Neuronal stem cell (in vitro differentiated cells): ENCODE measurements around the gene COA8.

ENCODE experiments used
- DNase-seq: peaks from one replicate; pipeline ENCODE4 v3.0.0-alpha.2; 2013; ENCODE audit warnings: low spot score
- H2AFZ ChIP-seq: one replicate; pipeline ENCODE4 v1.6.1; 2013; ENCODE audit warnings: mild to moderate bottlenecking, low read length, inconsistent platforms
- H2AK5ac ChIP-seq: 2 replicates; pipeline ENCODE4 v1.6.1; 2013; ENCODE audit warnings: low read depth, mild to moderate bottlenecking, inconsistent platforms, low read length, moderate library complexity, mixed read lengths
- H2BK120ac ChIP-seq: 2 replicates; pipeline ENCODE4 v1.6.1; 2013; ENCODE audit warnings: low read depth, mild to moderate bottlenecking, inconsistent platforms, low read length, moderate library complexity, mixed read lengths
- H2BK12ac ChIP-seq: one replicate; pipeline ENCODE4 v1.6.1; 2013; ENCODE audit warnings: low read length, inconsistent platforms
- H2BK15ac ChIP-seq: 2 replicates; pipeline ENCODE4 v1.6.1; 2013; ENCODE audit warnings: mild to moderate bottlenecking, low read length, inconsistent platforms, mixed read lengths
- H2BK5ac ChIP-seq: one replicate; pipeline ENCODE4 v1.6.1; 2013; ENCODE audit warnings: inconsistent platforms, mild to moderate bottlenecking, low read length, moderate library complexity
- H3K14ac ChIP-seq: one replicate; pipeline ENCODE4 v1.6.1; 2013; ENCODE audit warnings: low read length, inconsistent platforms
- H3K18ac ChIP-seq: 2 replicates; pipeline ENCODE4 v1.6.1; 2013; ENCODE audit warnings: low read length, inconsistent platforms
- H3K23ac ChIP-seq: 2 replicates; pipeline ENCODE4 v1.6.1; 2013; ENCODE audit warnings: low read depth, mild to moderate bottlenecking, mixed read lengths, low read length, inconsistent platforms; ENCODE audit not compliant: poor library complexity
- H3K27ac ChIP-seq: replicated peaks from 3 replicates; pipeline ENCODE4 v1.5.1; 2013; ENCODE audit warnings: low read length, inconsistent platforms
- H3K27me3 ChIP-seq, 3 experiments: 2 replicates each; pipeline ENCODE4 v1.6.1; 2013; ENCODE audit warnings: low read length in 3 of 3, mild to moderate bottlenecking in 2 of 3, inconsistent platforms in 1 of 3, low read depth in 1 of 3, mixed read lengths in 1 of 3, moderate library complexity in 1 of 3; ENCODE audit not compliant: control insufficient read depth in 3 of 3, insufficient read depth in 3 of 3
- H3K36me3 ChIP-seq, 2 donors: replicated peaks in 1 of 2; 2 replicates each; pipeline ENCODE4 v1.6.1; 2013; ENCODE audit warnings: low read length in 2 of 2; ENCODE audit not compliant: control insufficient read depth in 2 of 2, insufficient read depth in 2 of 2
- H3K4ac ChIP-seq: 2 replicates; pipeline ENCODE4 v1.6.1; 2013; ENCODE audit warnings: inconsistent platforms, mild to moderate bottlenecking, low read length, moderate library complexity
- H3K4me1 ChIP-seq, 2 donors: 1 replicate in 1 of 2; 2 replicates in 1 of 2; pipeline ENCODE4 v1.6.1; 2013; ENCODE audit warnings: low read length in 2 of 2, low read depth in 1 of 2; ENCODE audit not compliant: control insufficient read depth in 2 of 2, insufficient read depth in 1 of 2
- H3K4me2 ChIP-seq: one replicate; pipeline ENCODE4 v1.6.1; 2013; ENCODE audit warnings: mild to moderate bottlenecking, low read length, inconsistent platforms; ENCODE audit not compliant: insufficient read depth, poor library complexity, severe bottlenecking
- H3K4me3 ChIP-seq, 2 donors: 2 replicates each; pipeline ENCODE4 v1.5.1; 2013; ENCODE audit warnings: low read length in 2 of 2, mild to moderate bottlenecking in 2 of 2, inconsistent platforms in 1 of 2, moderate library complexity in 1 of 2
- H3K79me1 ChIP-seq: one replicate; pipeline ENCODE4 v1.6.1; 2013; ENCODE audit warnings: low read depth, mild to moderate bottlenecking, inconsistent platforms, low read length, moderate library complexity
- H3K9ac ChIP-seq: one replicate; pipeline ENCODE4 v1.6.1; 2013; ENCODE audit warnings: mild to moderate bottlenecking, low read depth, low read length, inconsistent platforms; ENCODE audit not compliant: poor library complexity
- H3K9me3 ChIP-seq, 2 donors: replicated peaks in 1 of 2; 2 replicates each; pipeline versions ENCODE3 to v1.6.1; 2013; ENCODE audit warnings: low read length in 2 of 2, mild to moderate bottlenecking in 2 of 2, inconsistent platforms in 1 of 2, low read depth in 1 of 2, mixed read lengths in 1 of 2, moderate library complexity in 1 of 2; ENCODE audit not compliant: control insufficient read depth in 2 of 2, insufficient read depth in 1 of 2
- H4K8ac ChIP-seq: one replicate; pipeline ENCODE4 v1.6.1; 2013; ENCODE audit warnings: low read depth, mild to moderate bottlenecking, inconsistent platforms, low read length, moderate library complexity
- H4K91ac ChIP-seq: one replicate; pipeline ENCODE4 v1.6.1; 2013; ENCODE audit warnings: low read length, low read depth, mild to moderate bottlenecking, inconsistent platforms; ENCODE audit not compliant: poor library complexity
- WGBS, 2 donors: extraction: QIAGEN DNeasy Blood & Tissue Kit; methylation state at CpG; one replicate each; pipeline ENCODE4 v1.1.7; 2013; ENCODE audit warnings: missing lambda C conversion rate in 2 of 2, mixed read lengths in 1 of 2; ENCODE audit not compliant: insufficient read length in 2 of 2, insufficient replicate concordance in 1 of 2; ENCODE audit errors: extremely low coverage in 2 of 2; 5-methylcytosine and 5-hydroxymethylcytosine counted together

Gene COA8

DNA sequence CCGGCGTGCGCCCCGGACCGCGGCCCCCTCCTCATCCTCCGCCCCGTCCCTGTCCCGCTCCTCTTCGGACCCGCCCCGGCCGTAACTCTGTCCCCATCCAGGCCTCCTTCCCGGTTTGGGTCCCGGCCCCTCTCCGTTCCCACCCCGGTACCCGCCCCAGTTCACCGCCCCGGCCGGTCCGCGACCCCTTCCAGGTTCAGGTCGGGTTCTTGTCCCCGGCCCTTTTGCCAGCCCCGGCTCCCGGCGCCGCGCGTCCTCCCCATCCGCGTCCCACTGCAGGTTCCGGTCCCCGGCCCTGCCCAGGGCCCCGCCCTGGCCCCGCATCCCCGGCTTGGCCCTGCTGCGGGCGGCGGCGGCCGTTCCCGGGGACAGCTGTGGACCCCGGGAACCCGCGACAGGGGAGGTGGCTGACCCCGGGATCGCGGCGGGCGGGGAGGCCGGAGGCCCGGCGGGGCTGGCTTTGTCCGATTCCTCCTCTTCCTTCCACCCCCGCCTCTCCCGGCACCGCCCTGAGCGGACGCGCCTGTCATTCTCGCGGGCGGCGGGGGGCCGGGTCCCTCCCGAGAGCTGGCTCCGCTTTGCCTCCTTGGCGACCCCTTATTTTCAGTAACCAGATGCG lies 66.9 kb downstream of the COA8 start:
- Histone ChIP-seq H3K14ac (peak overlapping the region; percentile 97), H3K4me2 (peak overlapping the region; percentile 67)

DNA sequence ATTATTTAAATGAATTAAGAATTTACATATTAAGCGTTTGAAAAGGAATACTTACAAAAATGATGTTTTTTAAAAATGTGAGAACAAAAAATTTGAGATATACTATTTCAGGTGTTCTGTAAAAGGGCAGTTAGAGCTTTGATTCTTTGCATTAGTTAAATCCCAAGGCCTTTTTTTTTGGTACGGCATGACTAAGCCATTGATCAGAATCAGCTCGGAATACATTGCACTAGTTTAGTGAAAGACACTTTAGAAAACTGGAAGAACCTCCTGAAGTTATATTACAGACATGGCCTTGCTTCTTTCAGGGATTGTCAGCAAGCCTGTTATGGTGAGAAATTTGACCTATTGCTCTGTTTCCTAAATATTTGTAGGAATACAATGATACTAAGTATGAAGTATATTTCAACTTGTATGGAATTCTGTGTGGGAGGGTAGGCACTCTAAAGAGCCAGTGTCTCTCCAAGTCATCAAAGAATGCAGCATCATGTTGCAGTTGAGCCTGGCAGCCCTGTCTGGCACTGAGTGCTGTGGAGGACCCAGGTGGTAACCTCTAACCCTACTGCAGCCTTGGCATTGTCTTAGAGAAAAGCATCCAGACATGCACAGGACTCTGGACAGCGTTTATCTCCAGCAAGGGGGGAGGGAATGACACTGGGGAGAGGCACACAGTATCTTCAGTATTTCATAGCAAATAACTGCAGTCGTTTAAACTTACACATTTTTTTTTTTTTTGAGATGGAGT lies 67.8 kb downstream of the COA8 start:
- Histone ChIP-seq H4K91ac (no peak overlapping the region), H3K9ac (no peak overlapping the region), H2BK12ac (no peak overlapping the region), H3K14ac (no peak overlapping the region), H3K36me3 (peaks cover 4 to 35% of the 10 kb centered on the region in 2 donors), H3K27me3 (no peaks in the 10 kb centered on the region), H2AK5ac (no peak overlapping the region), H3K4ac (no peak overlapping the region), H3K9me3 (no peaks in the 10 kb centered on the region), H4K8ac (no peak overlapping the region), H3K4me1 (peaks cover 8 to 13% of the 10 kb centered on the region in 2 donors), H3K18ac (no peak overlapping the region), H3K27ac (no peak overlapping the region), H2BK15ac (no peak overlapping the region), H3K4me2 (peak overlapping the region; percentile 19), H3K79me1 (peaks cover 10% of the 10 kb centered on the region), H2BK5ac (no peak overlapping the region), H3K23ac (no peak overlapping the region), H2AFZ (no peak overlapping the region), H2BK120ac (no peak overlapping the region), H3K4me3 (peak overlapping the region; percentile 22 to 86)
- no peak for DNase-seq
- no CpG with 5 or more reads among the region's 5 CpGs for WGBS, 2 donors

More for the DNA sequence above, 66.9 kb downstream of the COA8 start:
- peak overlapping the region; percentile 94 for H3K27ac ChIP-seq
- peaks cover 8 to 13% of the 10 kb centered on the region in 2 donors for H3K4me1 ChIP-seq
- H2BK12ac ChIP-seq: no peak overlapping the region
- H2BK5ac ChIP-seq: peak overlapping the region; percentile 96
- peak overlapping the region; percentile 99 for H3K18ac ChIP-seq
- H4K8ac ChIP-seq: no peak overlapping the region
- H2AK5ac ChIP-seq: peak overlapping the region; percentile 56
- peak overlapping the region; percentile 97 for H3K4ac ChIP-seq
- no CpG with 5 or more reads among the region's 71 CpGs for WGBS, 2 donors
- peak; percentile 58 for DNase-seq
- H2BK120ac ChIP-seq: peak overlapping the region; percentile 47
- peak overlapping the region; percentile 98 for H3K23ac ChIP-seq
- peaks cover 4 to 26% of the 10 kb centered on the region in 2 donors for H3K36me3 ChIP-seq
- H2BK15ac ChIP-seq: peak overlapping the region; percentile 58
- no peak overlapping the region for H4K91ac ChIP-seq
- peaks cover 10% of the 10 kb centered on the region for H3K79me1 ChIP-seq
- H3K27me3 ChIP-seq: no peaks in the 10 kb centered on the region
- no peaks in the 10 kb centered on the region for H3K9me3 ChIP-seq
- peak overlapping the region; percentile 100 for H3K9ac ChIP-seq
- peak overlapping the region; percentile 86 to 100 for H3K4me3 ChIP-seq
- peak overlapping the region; percentile 99 for H2AFZ ChIP-seq

DNA sequence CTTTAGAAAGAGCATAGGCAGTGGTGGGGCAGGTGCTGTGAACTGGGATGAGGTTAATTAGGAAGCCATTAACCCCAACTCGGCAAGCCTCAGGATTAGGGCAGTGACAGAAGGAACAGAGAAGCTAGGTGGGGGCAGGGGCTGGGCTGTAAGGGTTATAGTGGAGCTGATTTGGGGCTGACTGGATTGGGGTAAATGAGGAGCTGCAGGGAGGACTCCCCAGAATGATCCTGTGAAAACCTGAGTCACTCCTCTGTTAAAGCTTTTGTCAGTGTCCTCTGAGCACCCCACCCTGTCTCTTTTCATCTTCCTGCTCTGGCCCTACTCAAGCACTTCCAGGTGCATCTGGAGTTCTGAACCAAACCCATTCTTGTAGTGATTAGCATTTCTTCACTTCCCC lies 70.6 kb downstream of the COA8 start:
- H3K36me3 ChIP-seq: peaks cover 4 to 58% of the 10 kb centered on the region in 2 donors

DNA sequence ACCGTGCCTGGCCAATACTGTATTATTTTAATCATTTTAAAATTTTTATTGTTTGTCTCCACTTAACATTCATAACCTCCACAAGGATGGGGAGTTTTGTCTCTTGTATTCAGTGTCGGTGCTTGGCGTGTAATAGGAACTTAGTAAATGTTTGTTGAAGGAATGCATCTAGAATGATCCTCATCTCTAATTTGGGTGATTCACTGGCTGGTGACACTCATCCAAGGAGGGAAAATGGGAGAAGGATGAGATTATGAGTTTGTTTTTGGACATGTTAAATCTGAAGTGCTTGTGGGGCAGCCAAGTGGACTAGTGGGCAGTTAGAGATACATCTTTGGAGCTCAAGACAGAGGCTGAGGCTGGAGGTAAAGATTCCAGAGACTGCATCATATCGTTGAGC lies 71.4 kb downstream of the COA8 start:
- H3K27me3 ChIP-seq: no peaks in the 10 kb centered on the region
- no peak overlapping the region for H3K14ac ChIP-seq
- H3K4me1 ChIP-seq: peaks cover 5 to 6% of the 10 kb centered on the region in 2 donors
- no peak overlapping the region for H3K4me3 ChIP-seq
- no peak overlapping the region for H4K8ac ChIP-seq
- peaks cover 7 to 64% of the 10 kb centered on the region in 2 donors for H3K36me3 ChIP-seq
- no peak overlapping the region for H4K91ac ChIP-seq
- H3K9me3 ChIP-seq: peaks cover 0 to 3% of the 10 kb centered on the region in 2 donors
- H3K9ac ChIP-seq: no peak overlapping the region
- no peak overlapping the region for H2BK5ac ChIP-seq
- no peak overlapping the region for H2AFZ ChIP-seq
- H3K18ac ChIP-seq: no peak overlapping the region
- no peak overlapping the region for H2BK12ac ChIP-seq
- no peak overlapping the region for H3K23ac ChIP-seq
- no peak for DNase-seq
- no peak overlapping the region for H3K27ac ChIP-seq
- H3K79me1 ChIP-seq: peaks cover 16% of the 10 kb centered on the region
- no peak overlapping the region for H2AK5ac ChIP-seq
- no peak overlapping the region for H3K4ac ChIP-seq
- no CpG with 5 or more reads among the region's 4 CpGs for WGBS, 2 donors
- no peak overlapping the region for H2BK15ac ChIP-seq
- no peak overlapping the region for H3K4me2 ChIP-seq
- H2BK120ac ChIP-seq: no peak overlapping the region

More for the DNA sequence above, 70.6 kb downstream of the COA8 start:
- Histone ChIP-seq H2BK120ac (no peak overlapping the region), H3K27me3 (no peaks in the 10 kb centered on the region), H3K9me3 (no peaks in the 10 kb centered on the region), H3K79me1 (peaks cover 13% of the 10 kb centered on the region), H3K4ac (no peak overlapping the region), H2BK15ac (no peak overlapping the region), H2BK5ac (no peak overlapping the region), H3K27ac (no peak overlapping the region), H2BK12ac (no peak overlapping the region), H3K4me3 (no peak overlapping the region), H3K4me1 (peaks cover 5 to 6% of the 10 kb centered on the region in 2 donors), H3K14ac (no peak overlapping the region), H2AFZ (no peak overlapping the region), H3K23ac (no peak overlapping the region), H3K9ac (no peak overlapping the region), H3K18ac (no peak overlapping the region), H4K8ac (no peak overlapping the region), H2AK5ac (no peak overlapping the region), H3K4me2 (no peak overlapping the region), H4K91ac (no peak overlapping the region)
- no peak for DNase-seq
- no CpG with 5 or more reads among the region's 1 CpG for WGBS, 2 donors
